GM12892 (cell line): ENCODE data around the gene ADA.

Experiments used
- POLR2AphosphoS5 ChIP-seq: IDR thresholded peaks from 2 replicates; pipeline ENCODE4 v1.6.1; 2011; ENCODE audit warnings: low read depth, low read length, control low read depth
- TAF1 ChIP-seq: IDR thresholded peaks from 2 replicates; pipeline ENCODE4 v1.6.1; 2011; ENCODE audit warnings: low read depth, mild to moderate bottlenecking, control low read depth, low read length, borderline replicate concordance

- TF ChIP-seq TAF1: no peak
- TF ChIP-seq POLR2AphosphoS5: no peak
Observed at GRCh38 chr20:44597930-44598329, 53.6 kb downstream of the ADA start.
